ENCODE data around the gene SIRT2. TPM values are rescaled to one million over a fixed set of nuclear protein-coding genes. Genes with fewer than 3 reads are reported as not detected.

Gene SIRT2
- total and polyA plus RNA-seq, 2 of the 13 experiments (the other 11 are each of a cell fraction or from before 2014, with no cell fraction given), result 22.3 to 26.1 TPM

DNA sequence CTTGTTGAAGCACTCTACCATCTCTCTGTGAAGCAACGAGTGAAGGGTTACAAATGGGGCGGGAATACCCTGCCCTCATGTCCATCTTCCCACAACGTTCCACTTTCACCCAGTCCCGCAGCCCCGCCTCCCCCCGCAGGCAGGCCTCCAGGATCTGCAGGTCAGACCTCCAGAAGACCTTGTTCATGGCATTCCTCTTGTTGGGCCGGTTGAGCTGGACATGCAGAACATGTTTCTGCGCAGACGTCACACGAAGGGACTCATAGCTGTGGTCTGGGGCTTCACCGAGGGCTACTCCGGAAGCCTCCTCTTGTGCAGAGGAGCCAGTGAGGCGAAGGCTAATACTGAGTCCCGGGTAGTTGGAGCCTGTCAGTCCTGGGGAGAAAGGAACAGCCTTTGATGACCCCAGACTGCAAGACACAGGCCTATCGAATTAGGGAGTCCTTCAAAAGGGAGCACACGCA, 68.2 kb downstream of the SIRT2 start (continued):
- TF ChIP-seq, protein P1, sequence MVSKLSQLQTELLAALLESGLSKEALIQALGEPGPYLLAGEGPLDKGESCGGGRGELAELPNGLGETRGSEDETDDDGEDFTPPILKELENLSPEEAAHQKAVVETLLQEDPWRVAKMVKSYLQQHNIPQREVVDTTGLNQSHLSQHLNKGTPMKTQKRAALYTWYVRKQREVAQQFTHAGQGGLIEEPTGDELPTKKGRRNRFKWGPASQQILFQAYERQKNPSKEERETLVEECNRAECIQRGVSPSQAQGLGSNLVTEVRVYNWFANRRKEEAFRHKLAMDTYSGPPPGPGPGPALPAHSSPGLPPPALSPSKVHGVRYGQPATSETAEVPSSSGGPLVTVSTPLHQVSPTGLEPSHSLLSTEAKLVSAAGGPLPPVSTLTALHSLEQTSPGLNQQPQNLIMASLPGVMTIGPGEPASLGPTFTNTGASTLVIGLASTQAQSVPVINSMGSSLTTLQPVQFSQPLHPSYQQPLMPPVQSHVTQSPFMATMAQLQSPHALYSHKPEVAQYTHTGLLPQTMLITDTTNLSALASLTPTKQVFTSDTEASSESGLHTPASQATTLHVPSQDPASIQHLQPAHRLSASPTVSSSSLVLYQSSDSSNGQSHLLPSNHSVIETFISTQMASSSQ (IDR thresholded peaks at IDR 0.05; ENCODE audit: low read depth), result no peak
- TF ChIP-seq, protein P1 (CRISPR knock-in tag; IDR thresholded peaks at IDR 0.05; ENCODE audit: borderline replicate concordance), result no peak
- TF ChIP-seq GATAD1 (CRISPR knock-in tag; IDR thresholded peaks at IDR 0.05) (no peak), NKX3-1 (CRISPR knock-in tag; IDR thresholded peaks at IDR 0.05) (0 out of 2 replicates have a peak, but pooled peaks have one; percentile 42), GABPA (IDR thresholded peaks at IDR 0.05; ENCODE audit: low read depth, low read length) (peak; percentile 12; the same call in 1 of the 2 replicates), GABPA (CRISPR knock-in tag; IDR thresholded peaks at IDR 0.05; ENCODE audit: low read depth) (no peak; the same call in 1 of the 2 replicates), MYC (CRISPR knock-in tag; IDR thresholded peaks at IDR 0.05; ENCODE audit: borderline replicate concordance) (no peak), BRD4 (CRISPR knock-in tag; IDR thresholded peaks at IDR 0.05) (peak; percentile 17; the same call in 1 of the 2 replicates), NRL (CRISPR knock-in tag; IDR thresholded peaks at IDR 0.05; ENCODE audit: borderline replicate concordance) (no peak; the same call in 1 of the 2 replicates), RAD51 (IDR thresholded peaks at IDR 0.05; ENCODE audit: borderline replicate concordance) (no peak), ZNF800 (CRISPR knock-in tag; IDR thresholded peaks at IDR 0.05) (no peak; the same call in 1 of the 2 replicates), CREBL2 (CRISPR knock-in tag; IDR thresholded peaks at IDR 0.05; ENCODE audit: borderline replicate concordance) (no peak), CBX5 (CRISPR knock-in tag; IDR thresholded peaks at IDR 0.05; ENCODE audit: borderline replicate concordance) (peak; percentile 31; the same call in 1 of the 2 replicates), ZBTB3 (CRISPR knock-in tag; IDR thresholded peaks at IDR 0.05; ENCODE audit: borderline replicate concordance, low read depth) (no peak), RFXANK (CRISPR knock-in tag; IDR thresholded peaks at IDR 0.05) (no peak; the same call in 1 of the 2 replicates), TEAD2 (CRISPR knock-in tag; IDR thresholded peaks at IDR 0.05) (no peak), CBFB (CRISPR knock-in tag; IDR thresholded peaks at IDR 0.05) (no peak), SOX5 (CRISPR knock-in tag; IDR thresholded peaks at IDR 0.05; ENCODE audit: borderline replicate concordance) (no peak), ZNF850 (CRISPR knock-in tag; conservative IDR thresholded peaks at IDR 0.05) (no peak), ZNF557 (CRISPR knock-in tag; IDR thresholded peaks at IDR 0.05) (0 out of 2 replicates have a peak, but pooled peaks have one; percentile 50)
- TF ChIP-seq, protein P2, sequence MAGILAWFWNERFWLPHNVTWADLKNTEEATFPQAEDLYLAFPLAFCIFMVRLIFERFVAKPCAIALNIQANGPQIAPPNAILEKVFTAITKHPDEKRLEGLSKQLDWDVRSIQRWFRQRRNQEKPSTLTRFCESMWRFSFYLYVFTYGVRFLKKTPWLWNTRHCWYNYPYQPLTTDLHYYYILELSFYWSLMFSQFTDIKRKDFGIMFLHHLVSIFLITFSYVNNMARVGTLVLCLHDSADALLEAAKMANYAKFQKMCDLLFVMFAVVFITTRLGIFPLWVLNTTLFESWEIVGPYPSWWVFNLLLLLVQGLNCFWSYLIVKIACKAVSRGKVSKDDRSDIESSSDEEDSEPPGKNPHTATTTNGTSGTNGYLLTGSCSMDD (CRISPR knock-in tag; IDR thresholded peaks at IDR 0.05), result no peak

Measured in HepG2 (cell line).